DLD1 (cell line): ENCODE data around the gene CHST8.

Source experiments
- in situ Hi-C: cut with HindIII; loops from 2 replicates; pipeline ENCODE4 v1.10.0; 2017; ENCODE audit warnings: low sequenced_read_pairs

Gene CHST8

DNA sequence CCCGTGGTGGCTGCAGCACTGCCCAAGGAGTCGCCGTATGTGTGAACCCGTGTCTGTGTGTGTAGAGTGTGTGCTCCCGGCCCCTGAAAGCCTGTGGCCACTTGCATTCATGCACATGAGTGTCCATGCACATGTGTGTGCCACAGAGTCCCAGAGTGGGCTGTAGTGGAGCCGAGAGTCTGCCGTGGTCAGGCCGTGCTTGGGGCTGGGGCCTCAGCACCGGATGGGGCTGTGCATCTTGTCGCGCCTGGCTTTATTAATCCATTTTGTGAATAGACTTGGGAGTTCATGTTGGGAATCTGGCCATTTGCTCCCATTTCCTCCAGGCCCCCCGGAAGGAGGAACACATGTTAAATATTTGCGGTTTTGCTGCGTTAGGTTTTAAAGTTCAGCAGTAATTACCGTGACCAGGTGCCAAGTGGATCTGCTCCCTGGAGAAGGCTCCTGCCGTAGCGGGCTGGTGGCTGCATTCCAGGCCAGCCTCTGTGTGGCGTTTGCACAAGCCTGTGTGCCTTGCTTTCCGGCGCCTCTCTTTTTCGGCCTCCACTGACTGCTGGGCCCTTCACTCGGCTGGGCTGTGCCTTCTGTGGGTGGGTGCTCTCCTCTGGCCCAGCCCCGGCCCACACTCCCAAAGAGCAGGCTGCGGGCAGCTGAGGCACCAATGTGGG, 105.7 kb downstream of the CHST8 start:
- in situ Hi-C loops: loop anchor here (10.0 kb wide), 1 partner anchor 313 kb away; no protein-coding TSS in a partner anchor

DNA sequence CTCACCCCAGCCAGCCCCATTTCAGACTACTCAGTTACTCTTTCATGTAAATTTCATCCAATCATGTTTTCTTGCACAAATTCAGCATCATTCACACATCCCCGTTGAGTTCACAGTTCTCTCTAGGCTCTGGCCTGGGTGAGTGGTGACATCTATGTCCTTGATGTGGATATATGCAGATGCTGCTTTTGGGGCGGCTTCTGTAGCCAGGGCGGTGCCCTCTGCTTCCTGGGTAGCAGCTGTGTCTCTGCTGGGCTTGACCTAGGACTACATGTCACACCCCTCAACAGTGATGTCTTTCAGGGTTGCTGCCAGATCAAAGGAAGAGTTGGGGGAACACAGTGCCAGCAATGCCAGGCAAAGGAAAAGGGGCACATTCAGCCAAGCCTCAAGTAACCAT, 106.4 kb downstream of the CHST8 start:
- in situ Hi-C loops: loop anchor here (10.0 kb wide), 1 partner anchor 313 kb away; no protein-coding TSS in a partner anchor

DNA sequence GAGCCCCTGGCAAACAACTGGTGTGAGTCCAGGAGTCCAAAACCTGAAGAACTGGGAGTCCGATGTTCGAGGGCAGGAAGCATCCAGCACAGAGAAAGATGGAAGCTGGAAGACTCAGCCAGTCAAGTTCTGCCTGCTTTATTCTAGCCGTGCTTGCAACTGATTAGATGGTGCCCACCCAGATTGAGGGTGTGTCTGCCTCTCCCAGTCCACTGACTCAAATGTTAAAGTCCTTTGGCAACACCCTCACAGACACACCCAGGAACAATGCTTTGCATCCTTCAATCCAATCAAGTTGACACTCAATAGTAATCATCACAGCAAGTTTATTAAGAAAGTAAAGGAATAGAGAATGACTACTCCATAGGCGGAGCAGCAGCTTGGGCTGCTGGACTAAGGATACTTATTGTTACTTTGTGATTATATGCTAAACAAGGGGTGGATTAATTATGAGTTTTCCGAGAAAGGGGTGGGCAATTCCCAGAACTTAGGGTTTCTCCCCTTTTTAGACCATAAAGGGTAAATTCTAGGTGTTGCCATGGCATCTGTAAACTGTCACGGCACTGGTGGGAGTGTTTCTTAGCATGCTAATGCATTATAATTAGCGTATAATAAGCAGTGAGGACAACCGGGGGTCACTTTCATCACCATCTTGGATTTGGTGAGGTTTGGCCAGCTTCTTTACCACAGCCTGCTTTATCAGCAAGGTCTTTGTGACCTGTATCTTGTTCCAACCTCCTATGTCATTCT, 109.3 kb downstream of the CHST8 start:
- in situ Hi-C loops: no loop called here

DNA sequence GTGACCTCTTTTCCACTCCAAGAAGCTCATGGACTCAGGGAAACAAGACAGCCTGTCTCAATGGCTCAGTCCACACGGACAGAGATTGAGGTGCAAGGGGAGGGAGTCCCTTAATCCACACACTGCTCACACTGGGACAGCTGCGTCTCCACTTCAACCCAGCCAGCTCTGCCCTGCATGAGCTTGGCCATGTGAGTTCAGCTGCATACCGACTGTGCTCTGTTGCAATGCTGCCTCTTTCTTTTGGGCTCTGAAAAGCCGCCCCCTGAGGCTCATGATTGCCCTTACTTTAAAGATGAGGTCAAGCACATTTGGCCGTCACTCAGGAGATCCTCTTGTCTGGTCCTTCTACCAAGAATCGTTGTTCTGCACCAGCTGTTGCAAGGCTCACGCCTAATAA, 110.1 kb downstream of the CHST8 start:
- in situ Hi-C loops: no loop called here

DNA sequence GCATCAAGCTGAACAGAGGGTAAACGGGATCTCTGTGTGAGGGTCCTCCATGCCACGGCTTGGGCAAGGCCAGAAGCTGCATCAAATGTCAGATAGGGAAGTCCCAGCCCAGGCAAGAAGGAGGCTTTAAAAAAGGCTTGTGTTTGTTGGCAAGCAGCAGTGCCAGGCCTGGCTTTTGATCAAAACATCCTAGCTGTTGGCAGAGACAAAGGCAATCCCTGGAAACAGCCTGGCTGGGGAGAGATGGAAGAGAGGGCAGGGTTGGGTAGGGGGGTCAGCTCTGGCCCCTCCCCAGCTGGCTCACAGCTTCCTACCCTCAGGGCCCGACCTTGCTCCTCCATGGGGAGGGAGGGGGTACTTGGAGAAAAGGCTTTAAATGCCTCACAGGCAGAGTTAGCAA, 113.2 kb downstream of the CHST8 start:
- in situ Hi-C loops: no loop called here

DNA sequence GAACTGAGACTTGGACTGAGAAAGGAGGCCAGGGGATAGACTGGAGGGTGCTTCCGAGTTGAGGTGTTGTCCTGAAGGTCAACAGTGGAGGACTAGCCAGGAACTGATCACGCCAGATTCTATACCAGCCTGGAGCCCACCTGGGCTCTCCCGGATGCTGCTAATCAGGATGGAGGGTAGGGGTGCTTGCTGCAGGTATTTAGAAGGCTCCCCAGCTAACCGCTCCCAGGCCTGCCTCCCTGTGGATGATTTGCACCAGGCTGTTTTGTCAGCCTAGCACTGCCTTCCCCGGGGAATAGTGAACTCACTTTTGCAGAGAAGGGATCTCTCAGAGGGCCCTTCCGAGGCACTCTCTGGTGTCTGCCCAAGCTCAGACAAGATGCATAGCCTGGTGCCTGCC, 114.4 kb downstream of the CHST8 start:
- in situ Hi-C loops: no loop called here

DNA sequence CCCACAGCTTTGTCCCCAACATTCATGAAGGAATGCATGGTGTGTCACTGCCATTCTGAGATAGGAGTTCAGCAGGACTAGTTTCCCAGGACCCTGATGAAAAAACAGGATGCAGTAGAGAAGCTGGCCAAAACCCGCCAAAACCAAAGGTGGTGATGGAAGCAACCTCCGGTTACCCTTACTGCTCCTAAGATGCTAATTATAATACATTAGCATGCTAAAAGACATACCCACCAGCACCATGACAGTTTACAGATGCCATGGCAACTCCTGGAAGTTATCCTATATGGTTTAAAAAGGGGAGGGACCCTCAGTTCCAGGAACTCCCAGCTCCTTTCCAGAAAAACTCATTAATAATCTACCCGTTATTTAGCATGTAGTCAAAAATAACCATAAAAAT, 115.0 kb downstream of the CHST8 start:
- in situ Hi-C loops: no loop called here

DNA sequence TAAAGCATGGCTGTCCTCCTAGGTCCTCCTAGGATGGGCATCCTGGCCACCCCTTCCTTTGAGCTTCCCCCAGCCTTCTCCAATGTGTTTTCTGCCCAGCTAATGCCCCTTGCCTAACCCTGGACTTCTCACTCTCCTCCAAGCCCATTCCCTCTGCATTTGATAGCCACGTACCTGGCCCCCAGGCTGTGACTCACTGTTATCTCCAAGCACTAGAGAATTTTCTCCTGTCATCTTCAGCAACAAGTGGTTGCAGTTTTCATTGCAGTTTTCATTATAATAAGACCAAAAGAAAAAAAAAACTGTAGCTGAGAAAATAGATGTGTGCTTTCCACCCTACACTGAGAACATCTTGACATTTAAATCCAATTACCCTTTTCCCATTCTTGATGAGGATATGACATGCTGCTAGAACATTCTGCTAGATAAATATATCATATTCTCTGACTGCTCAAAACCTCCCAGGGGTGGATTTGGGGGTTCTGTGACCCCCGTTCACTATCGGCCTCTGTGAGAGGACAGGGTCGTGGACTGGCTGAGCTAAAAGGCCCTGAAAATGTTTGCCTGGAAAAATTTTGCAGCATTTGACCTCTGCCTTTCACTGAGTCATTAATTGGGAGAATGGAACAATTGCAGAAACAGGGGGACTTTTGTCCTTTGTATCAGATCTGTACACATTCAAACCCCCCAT, 116.1 kb downstream of the CHST8 start:
- in situ Hi-C loops: no loop called here

DNA sequence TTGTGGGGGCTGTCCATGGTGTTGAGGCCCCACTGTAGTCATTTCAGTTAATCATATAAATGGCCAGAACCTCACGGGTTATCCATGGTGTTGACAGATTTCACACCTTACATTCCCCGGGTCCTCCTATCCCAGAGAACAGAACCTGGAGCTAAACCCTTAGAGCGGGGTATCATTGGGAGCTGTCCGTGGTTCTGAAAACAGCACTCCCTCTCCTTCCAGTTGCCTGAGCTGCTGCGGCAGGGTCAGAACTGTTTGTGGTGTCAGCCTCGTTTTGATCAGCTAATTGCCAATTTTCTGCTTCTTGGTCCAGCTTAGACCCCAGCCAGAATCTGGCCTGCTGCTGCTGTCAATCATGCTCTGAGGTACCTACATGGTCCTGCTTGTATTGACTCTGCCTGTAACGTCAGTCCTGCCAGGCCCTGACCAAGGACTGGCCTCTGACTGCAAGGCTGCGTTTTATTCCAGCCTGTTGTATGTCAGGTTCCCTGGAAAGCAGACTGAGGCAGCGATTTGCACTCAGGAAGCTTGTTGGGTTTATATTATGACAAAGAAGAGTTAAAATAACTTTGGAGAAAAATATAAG, 119.2 kb downstream of the CHST8 start:
- in situ Hi-C loops: no loop called here

DNA sequence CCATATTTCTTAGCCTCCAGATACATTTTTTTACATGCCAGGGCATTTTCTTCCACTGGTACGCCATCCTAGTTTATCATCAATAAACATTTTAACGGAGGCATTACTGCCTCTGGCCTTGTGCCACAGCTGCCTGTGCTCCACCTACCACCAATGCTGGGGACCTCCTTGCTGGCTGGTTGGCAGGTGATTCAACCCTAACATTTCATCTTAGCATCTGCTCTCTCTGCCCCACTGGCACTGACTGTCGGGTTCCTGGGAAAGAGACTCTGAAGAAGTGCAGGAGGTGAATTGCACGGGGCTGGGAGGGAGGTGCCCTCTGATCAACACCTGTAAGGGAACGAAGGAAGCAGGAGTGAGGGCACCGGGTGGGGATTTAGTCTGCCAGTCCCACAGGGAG, 123.5 kb downstream of the CHST8 start:
- in situ Hi-C loops: no loop called here

DNA sequence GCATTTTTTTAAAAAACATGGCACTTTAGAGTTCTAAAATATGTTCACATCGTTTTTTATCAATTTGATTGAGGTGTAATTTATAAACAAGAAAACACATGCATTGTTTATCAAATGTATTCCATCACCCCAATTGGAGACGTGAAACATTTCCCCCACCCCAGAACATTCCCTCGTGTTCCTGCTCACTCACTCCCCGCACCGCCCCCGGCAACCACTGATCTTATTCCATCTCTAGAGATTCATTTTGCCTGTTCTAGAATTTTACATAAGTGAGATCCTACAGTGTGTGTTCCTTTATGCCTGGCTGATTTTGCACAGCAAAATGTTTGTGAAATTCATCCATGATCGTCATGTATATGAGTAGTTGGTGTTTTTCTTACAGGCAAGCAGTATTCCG, 124.4 kb downstream of the CHST8 start:
- in situ Hi-C loops: no loop called here

DNA sequence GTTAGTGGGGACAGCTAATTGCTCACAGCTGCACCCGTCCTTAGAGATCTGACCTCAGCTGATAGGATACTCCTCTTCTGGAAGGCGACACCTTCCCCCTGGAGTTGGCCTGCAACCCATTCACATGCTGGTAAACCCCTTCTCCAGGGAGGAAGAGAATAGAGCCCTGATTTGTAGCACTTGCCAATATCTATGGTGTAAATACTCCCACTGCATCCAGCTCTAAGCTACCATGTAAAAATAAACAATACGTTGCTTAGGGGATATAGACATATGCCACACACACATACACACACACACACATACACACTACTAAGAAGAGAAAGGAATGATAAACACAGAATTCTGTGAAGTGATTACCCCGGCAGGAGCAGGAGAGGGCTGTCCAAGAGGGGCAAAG, 125.5 kb downstream of the CHST8 start:
- in situ Hi-C loops: no loop called here

DNA sequence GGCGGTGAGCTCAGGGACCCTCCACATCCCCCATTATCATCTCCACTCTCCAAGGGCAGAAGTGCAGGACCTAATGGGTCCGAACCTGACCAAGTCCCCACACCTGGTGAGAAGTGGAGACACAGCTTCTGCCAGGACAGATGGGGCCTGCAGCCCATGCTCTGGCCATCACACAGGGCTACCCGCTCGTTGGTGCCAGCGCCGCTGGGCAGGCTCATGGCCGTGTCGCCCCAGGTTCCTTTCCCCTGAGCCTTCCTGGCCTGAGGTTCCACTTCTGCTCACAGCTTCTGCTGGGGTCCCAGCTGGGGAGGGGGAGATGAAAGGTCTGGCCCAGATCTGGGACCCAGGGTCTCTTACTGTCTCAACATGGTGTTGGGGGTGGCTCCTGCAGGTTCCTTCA, 126.5 kb downstream of the CHST8 start:
- in situ Hi-C loops: no loop called here

DNA sequence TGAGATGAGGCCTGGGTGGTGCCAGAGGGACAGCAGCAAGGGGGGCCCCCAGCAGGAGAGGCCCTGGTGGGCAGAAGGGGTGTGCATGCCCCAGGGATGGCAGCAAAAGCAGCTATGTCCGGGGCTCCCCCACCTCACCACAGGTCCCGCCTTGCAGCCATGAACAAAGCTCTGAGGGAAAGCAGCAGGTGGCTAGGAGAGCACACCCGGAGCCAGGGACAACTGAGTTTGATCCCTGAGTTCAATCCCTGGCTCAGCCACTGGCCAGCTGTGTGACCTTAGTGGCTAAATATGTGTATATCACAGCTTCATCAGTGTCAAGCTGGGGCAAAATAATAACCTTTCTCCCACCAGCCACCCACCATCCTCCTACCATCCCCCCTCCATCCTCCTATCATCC, 127.3 kb downstream of the CHST8 start:
- in situ Hi-C loops: no loop called here

DNA sequence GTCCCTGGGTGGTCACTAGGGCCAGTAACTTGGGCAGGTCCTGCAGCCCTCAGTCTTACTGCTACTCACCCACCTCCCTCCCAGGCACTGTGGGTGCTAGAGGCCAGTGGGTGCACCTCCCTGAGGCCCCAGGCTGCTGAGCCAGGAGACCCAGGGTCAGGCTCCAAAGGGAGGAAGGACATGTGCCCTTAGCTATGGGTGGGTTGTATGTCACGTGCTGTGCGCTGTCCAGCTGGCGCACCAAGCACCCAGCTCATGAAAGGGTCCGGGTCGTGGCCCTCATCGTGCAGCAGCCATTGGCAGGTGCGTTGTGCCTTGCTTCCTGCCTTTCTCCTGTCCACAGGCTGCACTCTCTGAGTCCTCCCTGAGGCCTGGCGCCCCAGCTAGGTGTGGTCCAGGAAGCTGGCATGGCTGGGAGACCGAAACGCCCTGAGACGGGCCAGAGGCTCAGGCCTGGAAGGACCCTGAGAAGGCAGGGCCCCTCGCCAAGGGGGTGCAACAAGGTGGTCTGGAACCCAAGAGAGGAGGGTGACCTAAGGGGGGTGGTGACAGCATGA, 127.9 kb downstream of the CHST8 start:
- in situ Hi-C loops: no loop called here

DNA sequence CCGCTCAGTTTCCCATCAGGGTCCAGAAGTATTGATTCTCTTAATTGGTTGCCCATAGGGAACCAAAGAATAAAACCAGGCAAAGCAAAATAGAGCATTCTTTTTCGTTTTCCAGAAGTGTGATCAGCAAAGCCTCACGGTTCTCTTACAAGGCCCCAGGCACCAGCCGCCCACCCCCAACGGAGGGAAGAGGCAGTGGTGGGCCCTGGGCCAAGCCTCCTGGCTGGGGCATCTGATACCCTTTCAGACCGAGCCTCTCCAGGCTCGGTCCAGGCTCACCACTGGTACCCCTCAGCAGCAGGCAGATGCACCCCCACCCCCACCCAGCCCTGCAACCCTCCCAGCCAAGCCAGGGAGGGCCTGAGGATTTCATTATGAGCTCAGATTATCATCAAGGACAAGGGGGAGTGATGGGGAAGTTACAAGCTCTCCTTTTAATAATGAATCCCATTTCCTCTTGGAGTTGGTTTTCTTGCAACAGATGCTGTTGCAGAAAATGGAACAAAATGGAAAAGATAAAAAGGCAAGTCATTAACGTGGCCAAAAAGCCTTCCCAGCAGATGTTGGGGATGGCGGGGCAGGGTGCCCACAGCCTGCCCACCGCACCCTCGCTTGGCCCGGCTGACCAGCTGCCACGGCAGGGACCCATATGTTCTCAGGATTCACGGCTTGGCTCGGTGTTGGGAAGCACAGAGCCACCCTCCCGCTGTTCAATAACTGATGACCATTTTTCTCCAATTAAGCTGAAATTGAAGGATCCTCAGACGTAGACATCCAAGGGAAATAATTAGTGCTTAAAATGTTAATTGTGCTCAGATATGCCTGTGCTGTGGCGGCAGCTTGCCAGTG, 129.1 kb downstream of the CHST8 start:
- in situ Hi-C loops: no loop called here

DNA sequence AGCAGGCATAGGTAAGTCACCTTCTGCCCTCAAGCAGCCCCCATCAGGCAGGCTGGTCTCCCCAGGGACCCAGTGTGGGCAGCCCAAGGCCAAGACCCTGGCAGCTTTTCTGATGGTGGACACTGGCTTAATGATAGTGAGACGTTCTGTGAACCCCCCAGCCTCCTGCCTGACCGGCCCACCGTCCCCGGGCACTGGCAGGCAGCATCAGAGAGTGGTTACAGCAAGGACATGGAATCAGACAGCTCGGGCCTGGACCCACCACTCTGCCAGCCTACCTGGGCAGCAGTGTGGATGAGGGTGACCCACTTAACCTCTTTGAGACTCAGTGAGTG, 129.7 kb downstream of the CHST8 start:
- in situ Hi-C loops: no loop called here

DNA sequence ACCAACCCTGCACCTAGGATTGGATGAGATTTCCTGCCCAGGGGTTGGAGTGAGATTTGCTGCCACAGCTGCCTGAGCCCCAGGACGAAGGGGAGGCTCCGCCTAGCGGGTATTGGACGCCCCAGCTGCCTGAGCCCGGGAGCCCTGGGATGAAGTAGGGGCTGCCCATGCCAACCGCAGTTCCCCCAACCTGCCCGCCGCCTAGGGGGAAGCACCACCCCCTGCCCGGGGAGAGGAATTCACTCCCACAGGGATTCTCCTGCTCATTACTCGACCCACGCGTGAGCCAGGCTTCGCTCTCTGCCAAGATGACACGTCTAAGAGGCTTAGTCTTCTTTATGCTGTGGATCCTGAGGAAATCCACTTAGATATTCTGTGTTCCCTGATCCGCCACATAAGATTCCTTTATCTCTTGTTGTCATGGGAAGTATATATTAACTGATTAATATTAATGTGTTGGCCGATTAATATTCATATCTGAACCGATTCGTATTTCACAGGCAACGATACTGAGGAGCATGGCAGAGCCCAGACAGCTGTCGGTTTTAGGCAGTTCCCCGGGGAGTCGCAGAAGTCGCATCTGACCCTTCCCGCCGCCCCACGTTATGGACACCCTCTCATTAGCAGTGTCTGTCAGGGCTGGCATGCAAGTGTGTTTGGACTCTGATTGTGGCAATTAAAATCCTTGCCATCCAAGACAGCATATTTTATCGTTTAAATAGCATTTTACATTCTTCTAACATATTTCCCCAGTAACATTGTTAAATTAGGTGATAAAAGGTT, 130.5 kb downstream of the CHST8 start:
- in situ Hi-C loops: no loop called here

DNA sequence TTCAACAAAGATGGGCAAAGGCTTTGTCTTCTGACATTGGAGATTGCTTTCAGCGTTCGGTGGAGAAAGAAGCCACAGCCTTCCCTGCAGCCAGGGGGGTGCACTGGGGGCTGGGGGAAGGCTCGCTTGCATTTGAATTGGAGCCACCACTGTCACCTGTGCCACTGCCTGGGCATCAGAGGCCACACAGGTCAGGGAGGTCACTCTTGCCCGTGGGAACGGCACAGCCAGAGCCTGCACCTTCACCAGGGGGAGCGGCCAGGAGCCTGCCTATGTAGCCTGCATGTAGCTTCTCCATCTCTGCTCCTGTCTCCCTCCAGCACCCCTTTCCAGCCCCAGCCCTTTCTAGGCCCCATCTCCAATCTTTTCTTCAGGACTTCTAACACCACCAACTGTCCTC, 131.2 kb downstream of the CHST8 start:
- in situ Hi-C loops: no loop called here

DNA sequence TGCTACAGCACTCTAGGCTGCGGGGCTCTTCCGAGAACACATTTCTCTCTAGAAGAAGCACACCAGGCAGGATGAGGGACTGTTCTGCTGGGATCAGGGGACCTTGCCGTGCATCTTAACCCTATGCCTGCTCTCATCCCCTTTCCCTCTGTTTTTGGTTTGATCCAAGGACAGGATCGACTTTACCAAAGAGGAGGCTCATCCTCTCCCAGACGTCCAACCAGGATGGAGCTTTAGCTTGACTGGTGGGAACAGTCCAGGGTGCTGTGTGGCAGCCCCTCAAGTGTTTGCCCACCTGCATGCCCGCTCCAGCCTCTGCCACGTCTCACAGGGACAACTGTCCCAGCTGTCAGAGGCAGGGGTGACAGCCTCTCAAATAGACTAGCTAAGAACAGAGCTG, 132.6 kb downstream of the CHST8 start:
- in situ Hi-C loops: no loop called here
